ENCODE data around the gene BCAS3. TPM values are rescaled to one million over a fixed set of nuclear protein-coding genes. Genes with fewer than 3 reads are reported as not detected.
A peak's percentile ranks its signal among the peaks of the same experiment; 100 is the strongest.

Gene BCAS3
- total RNA-seq, 2 donors from 2014 or later = 28.0 to 37.7 TPM

DNA sequence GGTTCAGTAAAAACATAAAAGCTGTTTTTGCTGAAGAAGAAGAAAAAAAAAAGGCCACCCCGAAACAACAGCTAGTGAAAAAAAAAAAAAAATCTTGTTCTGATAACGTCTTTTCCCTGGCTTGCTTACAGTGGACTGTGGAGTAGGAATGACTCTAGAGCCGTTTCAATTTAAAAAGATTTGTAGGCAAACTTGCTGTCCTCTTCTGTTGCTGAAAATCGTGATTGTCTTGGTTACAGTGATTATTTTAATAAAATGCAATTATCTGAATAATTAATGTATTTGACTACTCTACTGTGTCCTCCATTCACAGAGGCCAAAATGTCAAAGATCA lies 531.4 kb downstream of the BCAS3 start:
- no peaks in the 10 kb centered on the region for H3K9me3 Mint-ChIP-seq
- H3K36me3 Mint-ChIP-seq (ENCODE audit: low read depth) = no peaks in the 10 kb centered on the region
- H3K27ac Mint-ChIP-seq = no peak overlapping the region
- no peak overlapping the region for H3K4me3 ChIP-seq (ENCODE audit: low read length)
- WGBS, 2 experiments (ENCODE audit: insufficient coverage in 1 of 2, insufficient read length in 1 of 2) = 88 to 93% methylated on average over 2 to 3 of the region's 4 CpGs
- peaks cover 2% of the 10 kb centered on the region for H3K4me1 ChIP-seq (ENCODE audit: control insufficient read depth, insufficient read depth, low read length)
- TF ChIP-seq, protein P1, sequence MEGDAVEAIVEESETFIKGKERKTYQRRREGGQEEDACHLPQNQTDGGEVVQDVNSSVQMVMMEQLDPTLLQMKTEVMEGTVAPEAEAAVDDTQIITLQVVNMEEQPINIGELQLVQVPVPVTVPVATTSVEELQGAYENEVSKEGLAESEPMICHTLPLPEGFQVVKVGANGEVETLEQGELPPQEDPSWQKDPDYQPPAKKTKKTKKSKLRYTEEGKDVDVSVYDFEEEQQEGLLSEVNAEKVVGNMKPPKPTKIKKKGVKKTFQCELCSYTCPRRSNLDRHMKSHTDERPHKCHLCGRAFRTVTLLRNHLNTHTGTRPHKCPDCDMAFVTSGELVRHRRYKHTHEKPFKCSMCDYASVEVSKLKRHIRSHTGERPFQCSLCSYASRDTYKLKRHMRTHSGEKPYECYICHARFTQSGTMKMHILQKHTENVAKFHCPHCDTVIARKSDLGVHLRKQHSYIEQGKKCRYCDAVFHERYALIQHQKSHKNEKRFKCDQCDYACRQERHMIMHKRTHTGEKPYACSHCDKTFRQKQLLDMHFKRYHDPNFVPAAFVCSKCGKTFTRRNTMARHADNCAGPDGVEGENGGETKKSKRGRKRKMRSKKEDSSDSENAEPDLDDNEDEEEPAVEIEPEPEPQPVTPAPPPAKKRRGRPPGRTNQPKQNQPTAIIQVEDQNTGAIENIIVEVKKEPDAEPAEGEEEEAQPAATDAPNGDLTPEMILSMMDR (conservative IDR thresholded peaks at IDR 0.05) = no peak
- H3K27me3 ChIP-seq (ENCODE audit: control insufficient read depth, insufficient read depth, low read length, poor library complexity, severe bottlenecking) = peaks cover 41% of the 10 kb centered on the region
- no peaks in the 10 kb centered on the region for H3K36me3 ChIP-seq (ENCODE audit: control insufficient read depth, insufficient read depth, low read length)
- peaks cover 37% of the 10 kb centered on the region for H3K27me3 Mint-ChIP-seq (ENCODE audit: insufficient read depth)
- H3K9me3 ChIP-seq (ENCODE audit: control insufficient read depth, low read length) = no peaks in the 10 kb centered on the region
- peak overlapping the region; percentile 58 for H3K27ac ChIP-seq (ENCODE audit: low read depth, low read length)
- peaks cover 20% of the 10 kb centered on the region for H3K4me1 Mint-ChIP-seq
- no peak overlapping the region for H3K9ac ChIP-seq (ENCODE audit: extremely low read depth, low read length, poor library complexity, severe bottlenecking)
- H3K4me3 Mint-ChIP-seq = no peak overlapping the region
- no peak for DNase-seq

DNA sequence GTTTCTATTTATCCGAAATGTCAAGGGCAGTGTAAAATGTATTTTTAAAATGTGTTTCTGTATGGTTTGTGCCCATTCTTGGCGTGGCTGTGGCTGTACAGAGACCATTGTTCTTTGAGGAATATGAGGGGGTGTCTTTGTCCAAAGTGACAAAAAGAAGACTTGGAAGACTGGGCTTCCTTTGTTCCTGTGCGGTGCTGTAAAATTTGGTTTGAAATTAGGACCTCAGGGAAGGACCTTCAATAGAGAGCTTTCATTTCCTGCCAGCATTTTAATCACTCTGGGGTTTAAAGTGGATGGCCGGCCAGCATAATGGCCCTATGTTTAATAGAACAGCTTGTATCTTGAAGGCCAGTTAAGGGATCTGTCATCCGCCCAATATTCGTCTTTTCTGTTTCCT lies 531.9 kb downstream of the BCAS3 start:
- Mint-ChIP-seq H3K27me3 (ENCODE audit: insufficient read depth) (peaks cover 37% of the 10 kb centered on the region), H3K4me3 (no peak overlapping the region), H3K36me3 (ENCODE audit: low read depth) (no peaks in the 10 kb centered on the region), H3K27ac (no peak overlapping the region), H3K4me1 (peaks cover 20% of the 10 kb centered on the region), H3K9me3 (no peaks in the 10 kb centered on the region)
- H3K9ac ChIP-seq (ENCODE audit: extremely low read depth, low read length, poor library complexity, severe bottlenecking) = no peak overlapping the region
- peak overlapping the region; percentile 58 for H3K27ac ChIP-seq (ENCODE audit: low read depth, low read length)
- WGBS, 2 experiments (ENCODE audit: insufficient coverage in 1 of 2, insufficient read length in 1 of 2) = 60 to 76% methylated on average over 3 to 6 of the region's 6 CpGs
- TF ChIP-seq, protein P1 (conservative IDR thresholded peaks at IDR 0.05) = no peak
- H3K4me1 ChIP-seq (ENCODE audit: control insufficient read depth, insufficient read depth, low read length) = peaks cover 2% of the 10 kb centered on the region
- no peak for DNase-seq
- H3K27me3 ChIP-seq (ENCODE audit: control insufficient read depth, insufficient read depth, low read length, poor library complexity, severe bottlenecking) = peaks cover 41% of the 10 kb centered on the region
- no peaks in the 10 kb centered on the region for H3K36me3 ChIP-seq (ENCODE audit: control insufficient read depth, insufficient read depth, low read length)
- H3K4me3 ChIP-seq (ENCODE audit: low read length) = no peak overlapping the region
- no peaks in the 10 kb centered on the region for H3K9me3 ChIP-seq (ENCODE audit: control insufficient read depth, low read length)

DNA sequence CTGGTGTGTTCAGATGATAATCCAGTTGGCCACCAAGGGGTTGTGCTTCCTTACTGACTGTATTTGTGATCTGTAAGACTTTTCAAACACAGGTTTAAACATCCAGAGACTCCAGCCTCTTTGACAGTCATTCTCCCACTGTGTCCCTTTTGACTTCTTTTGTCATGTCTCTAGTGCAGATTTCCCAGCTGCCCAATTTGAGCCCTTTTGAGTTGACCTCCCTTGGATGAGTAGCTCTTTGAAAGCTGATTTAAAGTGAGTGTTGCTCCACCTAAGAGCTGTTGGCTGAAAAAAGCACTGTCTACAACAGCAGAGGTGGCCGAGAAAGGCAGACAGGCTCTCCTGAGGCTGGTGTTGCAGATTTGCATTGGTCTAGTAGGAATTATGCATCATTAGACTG lies 533.6 kb downstream of the BCAS3 start:
- Mint-ChIP-seq H3K9me3 (no peaks in the 10 kb centered on the region), H3K4me3 (no peak overlapping the region), H3K36me3 (ENCODE audit: low read depth) (no peaks in the 10 kb centered on the region), H3K27ac (no peak overlapping the region), H3K27me3 (ENCODE audit: insufficient read depth) (peaks cover 52% of the 10 kb centered on the region), H3K4me1 (peaks cover 17% of the 10 kb centered on the region)
- Histone ChIP-seq H3K9ac (ENCODE audit: extremely low read depth, low read length, poor library complexity, severe bottlenecking) (no peak overlapping the region), H3K4me3 (ENCODE audit: low read length) (no peak overlapping the region), H3K4me1 (ENCODE audit: control insufficient read depth, insufficient read depth, low read length) (peaks cover 2% of the 10 kb centered on the region), H3K36me3 (ENCODE audit: control insufficient read depth, insufficient read depth, low read length) (no peaks in the 10 kb centered on the region), H3K27ac (ENCODE audit: low read depth, low read length) (no peak overlapping the region), H3K27me3 (ENCODE audit: control insufficient read depth, insufficient read depth, low read length, poor library complexity, severe bottlenecking) (peaks cover 58% of the 10 kb centered on the region), H3K9me3 (ENCODE audit: control insufficient read depth, low read length) (no peaks in the 10 kb centered on the region)
- TF ChIP-seq, protein P1 (conservative IDR thresholded peaks at IDR 0.05) = no peak
- 73 to 86% methylated on average over 1 of the region's 1 CpG for WGBS, 2 experiments (ENCODE audit: insufficient coverage in 1 of 2, insufficient read length in 1 of 2)
- no peak for DNase-seq
